Panc1 (cell line): ENCODE measurements around the gene KDM2B. TPM values are rescaled to one million over a fixed set of nuclear protein-coding genes. Genes with fewer than 3 reads are reported as not detected.

ENCODE experiments used
- ATAC-seq: fragments of 200-7000 bp; cut with Tn5 transposase; 2 replicates; pipeline ENCODE4 v1.9.1; 2020; ENCODE audit warnings: mild to moderate bottlenecking, moderate library complexity
- BruUV-seq: library from RNA; stranded (reverse); fragments of 400-500 nt; replicated peaks from 2 replicates; lab custom pipeline; 2021; lab: Mats Ljungman, UMichigan
- CTCF ChIA-PET: fragments of 300-600 bp; sonication (Branson Sonifier 250); formaldehyde crosslinking; loops from one replicate; lab custom pipeline; 2022; ENCODE audit warnings: antibody characterized with exemption; lab: Charles Lee
- POLR2A ChIA-PET: fragments of 300-600 bp; sonication (Branson Sonifier 250); formaldehyde crosslinking; loops from one replicate; lab custom pipeline; 2022; ENCODE audit warnings: antibody characterized with exemption; lab: Charles Lee
- DNase-seq: peaks from one replicate; pipeline ENCODE4 v3.0.0-alpha.2; 2010; ENCODE audit warnings: low read depth, low spot score
- H3K27ac ChIP-seq: 2 replicates; pipeline ENCODE4 v1.5.1; 2011; ENCODE audit warnings: mild to moderate bottlenecking, low read length, inconsistent platforms
- H3K27me3 ChIP-seq: fragments of 200-500 bp; sonication (Bioruptor generic); 2 replicates; pipeline ENCODE4 v1.6.0; 2014; ENCODE audit warnings: low read length, inconsistent platforms; ENCODE audit not compliant: control insufficient read depth, insufficient read depth
- H3K36me3 ChIP-seq: fragments of 200-500 bp; sonication (Bioruptor generic); 2 replicates; pipeline ENCODE4 v1.5.1; 2014; ENCODE audit warnings: inconsistent platforms, mild to moderate bottlenecking, low read length, moderate library complexity; ENCODE audit not compliant: control insufficient read depth, insufficient read depth
- H3K4me1 ChIP-seq: 2 replicates; pipeline ENCODE4 v1.5.1; 2011; ENCODE audit warnings: inconsistent platforms, mild to moderate bottlenecking, low read length, moderate library complexity; ENCODE audit not compliant: control insufficient read depth, insufficient read depth
- H3K4me3 ChIP-seq, 2 experiments: 2 replicates each; pipeline ENCODE4 v1.5.1; 2011 to 2012; ENCODE audit warnings: low read depth in 2 of 2, low read length in 2 of 2, mild to moderate bottlenecking in 2 of 2, inconsistent platforms in 1 of 2, moderate library complexity in 1 of 2
- H3K9me3 ChIP-seq: fragments of 200-500 bp; sonication (Bioruptor generic); 2 replicates; pipeline ENCODE4 v1.5.1; 2014; ENCODE audit warnings: low read depth, mild to moderate bottlenecking, inconsistent platforms, low read length, moderate library complexity; ENCODE audit not compliant: control insufficient read depth, insufficient read depth
- POLR2AphosphoS5 ChIP-seq: IDR thresholded peaks from 2 replicates; pipeline ENCODE4 v1.6.1; 2012; ENCODE audit warnings: mild to moderate bottlenecking, low read depth, low read length, moderate library complexity
- SIN3A ChIP-seq: IDR thresholded peaks from 2 replicates; pipeline ENCODE4 v1.6.1; 2012; ENCODE audit warnings: low read depth, mild to moderate bottlenecking, low read length, moderate library complexity, borderline replicate concordance; ENCODE audit not compliant: insufficient read depth
- TCF7L2 ChIP-seq: IDR thresholded peaks from 2 replicates; pipeline ENCODE4 v1.6.1; 2011; ENCODE audit warnings: mild to moderate bottlenecking, low read depth, low read length, inconsistent platforms
- in situ Hi-C: cut with HindIII; loops from 2 replicates; pipeline ENCODE4 v1.10.0; 2016; ENCODE audit warnings: low sequenced_read_pairs, low pct_unique_long_range_greater_than_20kb
- intact Hi-C: fragments of 100-400 bp; cut with micrococcal nuclease; formaldehyde crosslinking; loops from one replicate; pipeline ENCODE4 v1.10.0; 2022; ENCODE audit not compliant: unreplicated experiment
- total RNA-seq: library from RNA; stranded (reverse); gene quantifications from one replicate; pipeline ENCODE4 v1.2.1, GENCODE V29; 2021; ENCODE audit not compliant: unreplicated experiment
- TF ChIP-seq, protein P1 (sequence below), 2 experiments: IDR thresholded peaks; 2 replicates each; pipeline ENCODE4 v1.6.1; 2011 to 2012; ENCODE audit warnings: low read depth in 2 of 2, control low read depth in 1 of 2, low read length in 1 of 2, mild to moderate bottlenecking in 1 of 2, moderate library complexity in 1 of 2; ENCODE audit not compliant: insufficient read depth in 1 of 2
- TF ChIP-seq, protein P2 (sequence below): fragments of 450-650 bp; IDR thresholded peaks from 2 replicates; pipeline ENCODE4 v1.5.1; 2017; ENCODE audit warnings: mild to moderate bottlenecking

The KDM2B gene
- total RNA-seq, 1 experiment from 2014 or later: 27.5 TPM

DNA sequence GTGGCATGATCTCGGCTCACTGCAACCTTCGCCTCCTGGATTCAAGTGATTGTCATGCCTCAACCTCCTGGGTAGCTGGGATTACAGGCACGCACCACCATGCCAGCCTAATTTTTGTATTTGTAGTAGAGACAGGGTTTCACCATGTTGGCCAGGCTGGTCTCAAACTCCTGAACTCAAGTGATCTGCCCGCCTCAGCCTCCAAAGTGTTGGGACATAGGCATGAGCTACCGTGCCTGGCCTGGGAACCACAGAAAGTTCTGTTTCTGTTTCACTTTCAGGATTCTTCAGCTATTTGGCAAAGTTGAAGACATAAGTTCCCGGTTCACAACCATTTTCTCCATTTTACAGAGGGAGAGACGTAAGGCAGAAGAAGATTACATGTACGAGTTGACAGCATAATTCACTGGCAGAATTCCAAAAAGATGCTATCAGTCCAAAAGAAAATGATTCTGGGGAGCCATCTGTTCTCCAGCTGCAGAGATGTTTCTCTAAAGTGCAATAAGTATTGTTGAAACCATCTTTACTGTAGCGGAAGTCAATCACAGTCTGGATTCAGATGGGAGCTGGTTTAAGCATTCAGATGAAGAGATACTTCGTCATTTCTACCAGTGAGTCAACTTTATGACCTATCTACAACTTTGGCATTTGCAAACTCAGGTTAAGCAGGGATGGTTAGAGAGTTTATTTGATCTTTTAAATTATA, 189.1 kb downstream of the KDM2B start:
- Histone ChIP-seq H3K27ac (no peak overlapping the region), H3K4me1 (no peaks in the 10 kb centered on the region), H3K36me3 (no peaks in the 10 kb centered on the region), H3K27me3 (no peaks in the 10 kb centered on the region), H3K9me3 (no peaks in the 10 kb centered on the region), H3K4me3 (no peak overlapping the region)
- in situ Hi-C loops (no loop called here), intact Hi-C loops (no loop called here)
- ChIA-PET CTCF (no interaction called here), POLR2A (interaction anchor here (0.5 to 0.6 kb wide), 3 partner anchors 27 to 1802 kb away, joined by 3 to 4 read pairs (median 3); no protein-coding TSS in a partner anchor)
- TF ChIP-seq, protein P1, sequence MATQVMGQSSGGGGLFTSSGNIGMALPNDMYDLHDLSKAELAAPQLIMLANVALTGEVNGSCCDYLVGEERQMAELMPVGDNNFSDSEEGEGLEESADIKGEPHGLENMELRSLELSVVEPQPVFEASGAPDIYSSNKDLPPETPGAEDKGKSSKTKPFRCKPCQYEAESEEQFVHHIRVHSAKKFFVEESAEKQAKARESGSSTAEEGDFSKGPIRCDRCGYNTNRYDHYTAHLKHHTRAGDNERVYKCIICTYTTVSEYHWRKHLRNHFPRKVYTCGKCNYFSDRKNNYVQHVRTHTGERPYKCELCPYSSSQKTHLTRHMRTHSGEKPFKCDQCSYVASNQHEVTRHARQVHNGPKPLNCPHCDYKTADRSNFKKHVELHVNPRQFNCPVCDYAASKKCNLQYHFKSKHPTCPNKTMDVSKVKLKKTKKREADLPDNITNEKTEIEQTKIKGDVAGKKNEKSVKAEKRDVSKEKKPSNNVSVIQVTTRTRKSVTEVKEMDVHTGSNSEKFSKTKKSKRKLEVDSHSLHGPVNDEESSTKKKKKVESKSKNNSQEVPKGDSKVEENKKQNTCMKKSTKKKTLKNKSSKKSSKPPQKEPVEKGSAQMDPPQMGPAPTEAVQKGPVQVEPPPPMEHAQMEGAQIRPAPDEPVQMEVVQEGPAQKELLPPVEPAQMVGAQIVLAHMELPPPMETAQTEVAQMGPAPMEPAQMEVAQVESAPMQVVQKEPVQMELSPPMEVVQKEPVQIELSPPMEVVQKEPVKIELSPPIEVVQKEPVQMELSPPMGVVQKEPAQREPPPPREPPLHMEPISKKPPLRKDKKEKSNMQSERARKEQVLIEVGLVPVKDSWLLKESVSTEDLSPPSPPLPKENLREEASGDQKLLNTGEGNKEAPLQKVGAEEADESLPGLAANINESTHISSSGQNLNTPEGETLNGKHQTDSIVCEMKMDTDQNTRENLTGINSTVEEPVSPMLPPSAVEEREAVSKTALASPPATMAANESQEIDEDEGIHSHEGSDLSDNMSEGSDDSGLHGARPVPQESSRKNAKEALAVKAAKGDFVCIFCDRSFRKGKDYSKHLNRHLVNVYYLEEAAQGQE (IDR thresholded peaks at IDR 0.05; ENCODE audit: insufficient read depth in 1 of 2, low read depth in 2 of 2, low read length in 1 of 2): no peak
- TF ChIP-seq SIN3A: no peak
- TF ChIP-seq, protein P2, sequence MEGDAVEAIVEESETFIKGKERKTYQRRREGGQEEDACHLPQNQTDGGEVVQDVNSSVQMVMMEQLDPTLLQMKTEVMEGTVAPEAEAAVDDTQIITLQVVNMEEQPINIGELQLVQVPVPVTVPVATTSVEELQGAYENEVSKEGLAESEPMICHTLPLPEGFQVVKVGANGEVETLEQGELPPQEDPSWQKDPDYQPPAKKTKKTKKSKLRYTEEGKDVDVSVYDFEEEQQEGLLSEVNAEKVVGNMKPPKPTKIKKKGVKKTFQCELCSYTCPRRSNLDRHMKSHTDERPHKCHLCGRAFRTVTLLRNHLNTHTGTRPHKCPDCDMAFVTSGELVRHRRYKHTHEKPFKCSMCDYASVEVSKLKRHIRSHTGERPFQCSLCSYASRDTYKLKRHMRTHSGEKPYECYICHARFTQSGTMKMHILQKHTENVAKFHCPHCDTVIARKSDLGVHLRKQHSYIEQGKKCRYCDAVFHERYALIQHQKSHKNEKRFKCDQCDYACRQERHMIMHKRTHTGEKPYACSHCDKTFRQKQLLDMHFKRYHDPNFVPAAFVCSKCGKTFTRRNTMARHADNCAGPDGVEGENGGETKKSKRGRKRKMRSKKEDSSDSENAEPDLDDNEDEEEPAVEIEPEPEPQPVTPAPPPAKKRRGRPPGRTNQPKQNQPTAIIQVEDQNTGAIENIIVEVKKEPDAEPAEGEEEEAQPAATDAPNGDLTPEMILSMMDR: no peak
- no peak for TF ChIP-seq TCF7L2
- no peak for TF ChIP-seq POLR2AphosphoS5
- BruUV-seq: no TSS peak
- ATAC-seq (no peak), DNase-seq (no peak)

DNA sequence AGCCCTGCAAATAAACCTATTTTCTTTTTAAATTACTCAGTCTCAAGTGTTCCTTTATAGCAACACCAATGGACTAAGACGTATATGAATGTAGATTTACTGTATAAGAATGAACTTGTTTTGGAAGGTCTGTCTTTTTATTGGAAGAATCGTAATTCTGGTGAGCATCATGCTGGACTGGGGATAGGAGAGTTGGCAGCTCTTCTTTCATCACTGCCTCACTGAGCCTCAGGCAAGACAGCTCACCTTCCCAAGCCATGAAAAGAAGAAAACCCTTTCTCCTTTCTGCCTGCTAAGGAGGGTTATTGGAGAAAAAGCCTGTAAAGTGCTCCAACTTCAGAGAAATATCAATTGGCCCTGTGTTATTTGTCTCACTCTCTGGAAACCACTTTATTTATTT, 190.0 kb downstream of the KDM2B start:
- H3K4me1 ChIP-seq: no peaks in the 10 kb centered on the region
- TF ChIP-seq TCF7L2 (no peak), SIN3A (no peak), POLR2AphosphoS5 (no peak)
- TF ChIP-seq, protein P1 (IDR thresholded peaks at IDR 0.05; ENCODE audit: insufficient read depth in 1 of 2, low read depth in 2 of 2, low read length in 1 of 2): no peak
- TF ChIP-seq, protein P2: no peak
- no peak overlapping the region for H3K27ac ChIP-seq
- H3K36me3 ChIP-seq: no peaks in the 10 kb centered on the region
- CTCF ChIA-PET: no interaction called here
- ATAC-seq (no peak), DNase-seq (no peak)
- H3K4me3 ChIP-seq: no peak overlapping the region
- no peaks in the 10 kb centered on the region for H3K9me3 ChIP-seq
- in situ Hi-C loops: no loop called here
- POLR2A ChIA-PET: no interaction called here
- H3K27me3 ChIP-seq: no peaks in the 10 kb centered on the region
- intact Hi-C loops: no loop called here
- BruUV-seq: no TSS peak
